WTC11 (cell line): ENCODE data around the gene SHROOM3. TPM values are rescaled to one million over a fixed set of nuclear protein-coding genes. Genes with fewer than 3 reads are reported as not detected.

Experiments
- ATAC-seq: fragments of 200-7000 bp; cut with Tn5 transposase; 2 replicates; pipeline ENCODE4 v1.10.0; 2021; ENCODE audit warnings: mild to moderate bottlenecking, moderate library complexity
- CTCF ChIA-PET: fragments of 300-600 bp; sonication (Branson Sonifier 250); formaldehyde crosslinking; loops from one replicate; lab custom pipeline; 2021; ENCODE audit warnings: antibody characterized with exemption; lab: Charles Lee
- POLR2A ChIA-PET: fragments of 350-600 bp; sonication (Branson Sonifier 250); formaldehyde crosslinking; loops from one replicate; lab custom pipeline; 2021; ENCODE audit warnings: antibody characterized with exemption; lab: Charles Lee
- DNase-seq: peaks from one replicate; pipeline ENCODE4 v3.0.0; 2021; ENCODE audit warnings: low spot score
- H3K27ac Mint-ChIP-seq: 2 replicates; pipeline ENCODE4 v1.8.0; 2021; ENCODE audit warnings: mixed read lengths
- H3K27me3 Mint-ChIP-seq: 2 replicates; pipeline ENCODE4 v1.8.0; 2021; ENCODE audit warnings: low read depth, mild to moderate bottlenecking, moderate library complexity, mixed read lengths
- H3K36me3 Mint-ChIP-seq: 2 replicates; pipeline ENCODE4 v1.8.0; 2021; ENCODE audit warnings: mixed read lengths
- H3K4me1 Mint-ChIP-seq: 2 replicates; pipeline ENCODE4 v1.8.0; 2022; ENCODE audit warnings: mixed read lengths
- H3K4me3 Mint-ChIP-seq: 2 replicates; pipeline ENCODE4 v1.8.0; 2021; ENCODE audit warnings: mild to moderate bottlenecking, moderate library complexity, mixed read lengths
- H3K9me3 Mint-ChIP-seq: 2 replicates; pipeline ENCODE4 v1.8.0; 2021; ENCODE audit warnings: mixed read lengths
- CBFB ChIP-seq: sonication (generic); formaldehyde crosslinking; IDR thresholded peaks from 2 replicates; pipeline ENCODE4 v1.8.1; 2022; ENCODE audit warnings: mild to moderate bottlenecking, low read depth, missing genetic modification reagents
- CDX4 ChIP-seq: fragments of 250-450 bp; sonication (Bioruptor Pico); IDR thresholded peaks from 2 replicates; pipeline ENCODE4 v1.9.0; 2021; ENCODE audit warnings: moderate library complexity, mild to moderate bottlenecking, inconsistent platforms, borderline replicate concordance
- FOXK1 ChIP-seq: sonication (generic); formaldehyde crosslinking; IDR thresholded peaks from 2 replicates; pipeline ENCODE4 v1.8.0; 2022; ENCODE audit warnings: mild to moderate bottlenecking, moderate library complexity, missing genetic modification reagents
- GRHL2 ChIP-seq: fragments of 250-450 bp; sonication (Bioruptor Pico); IDR thresholded peaks from 2 replicates; pipeline ENCODE4 v1.8.0; 2022; ENCODE audit warnings: mild to moderate bottlenecking, moderate library complexity; ENCODE audit not compliant: insufficient replicate concordance, severe bottlenecking
- HMGA2 ChIP-seq: fragments of 250-450 bp; sonication (Bioruptor Pico); IDR thresholded peaks from 2 replicates; pipeline ENCODE4 v1.4.0; 2021; ENCODE audit warnings: mild to moderate bottlenecking, moderate library complexity
- MAX ChIP-seq: sonication (generic); formaldehyde crosslinking; IDR thresholded peaks from 2 replicates; pipeline ENCODE4 v1.8.0; 2022; ENCODE audit warnings: mild to moderate bottlenecking, missing genetic modification reagents
- NFATC4 ChIP-seq: fragments of 250-450 bp; sonication (Bioruptor Pico); IDR thresholded peaks from 2 replicates; pipeline ENCODE4 v1.9.0; 2021; ENCODE audit warnings: mild to moderate bottlenecking
- TCF7 ChIP-seq: sonication (generic); formaldehyde crosslinking; IDR thresholded peaks from 2 replicates; pipeline ENCODE4 v1.8.0; 2022; ENCODE audit warnings: mild to moderate bottlenecking, low read depth, missing genetic modification reagents, moderate library complexity
- ZNF219 ChIP-seq: sonication (generic); formaldehyde crosslinking; IDR thresholded peaks from 2 replicates; pipeline ENCODE4 v1.8.0; 2023; ENCODE audit warnings: missing genetic modification reagents, mild to moderate bottlenecking, borderline replicate concordance
- ZNF263 ChIP-seq: sonication (generic); formaldehyde crosslinking; IDR thresholded peaks from 2 replicates; pipeline ENCODE4 v1.8.1; 2022; ENCODE audit warnings: low read depth, mild to moderate bottlenecking, moderate library complexity, missing genetic modification reagents
- ZNF416 ChIP-seq: fragments of 250-450 bp; sonication (Bioruptor Pico); IDR thresholded peaks from 2 replicates; pipeline ENCODE4 v1.9.0; 2021; ENCODE audit warnings: mild to moderate bottlenecking, inconsistent platforms
- ZNF425 ChIP-seq: fragments of 250-450 bp; sonication (Bioruptor Pico); conservative IDR thresholded peaks from 2 replicates; pipeline ENCODE4 v1.9.0; 2021; ENCODE audit warnings: mild to moderate bottlenecking
- ZNF671 ChIP-seq: fragments of 250-450 bp; sonication (Bioruptor Pico); IDR thresholded peaks from 2 replicates; pipeline ENCODE4 v1.8.0; 2021; ENCODE audit warnings: mild to moderate bottlenecking
- total RNA-seq: library from RNA; stranded (reverse); gene quantifications from 3 replicates; pipeline ENCODE4 v1.2.3, GENCODE V29; 2021
- TF ChIP-seq, protein P1 (sequence below): sonication (generic); formaldehyde crosslinking; IDR thresholded peaks from 2 replicates; pipeline ENCODE4 v1.8.0; 2022; ENCODE audit warnings: mild to moderate bottlenecking, missing genetic modification reagents
- TF ChIP-seq, protein P2 (sequence below): sonication (generic); formaldehyde crosslinking; IDR thresholded peaks from 2 replicates; pipeline ENCODE4 v1.8.0; 2022; ENCODE audit warnings: mild to moderate bottlenecking, missing genetic modification reagents
- TF ChIP-seq, protein P3 (sequence below): sonication (generic); formaldehyde crosslinking; IDR thresholded peaks from 2 replicates; pipeline ENCODE4 v1.8.1; 2023; ENCODE audit warnings: mild to moderate bottlenecking, moderate library complexity, missing genetic modification reagents
- TF ChIP-seq, protein P4 (sequence below): fragments of 250-450 bp; sonication (Bioruptor Pico); IDR thresholded peaks from 2 replicates; pipeline ENCODE4 v1.9.0; 2021; ENCODE audit warnings: mild to moderate bottlenecking

SHROOM3 gene
- total RNA-seq, 1 experiment from 2014 or later, result 71.9 TPM

DNA sequence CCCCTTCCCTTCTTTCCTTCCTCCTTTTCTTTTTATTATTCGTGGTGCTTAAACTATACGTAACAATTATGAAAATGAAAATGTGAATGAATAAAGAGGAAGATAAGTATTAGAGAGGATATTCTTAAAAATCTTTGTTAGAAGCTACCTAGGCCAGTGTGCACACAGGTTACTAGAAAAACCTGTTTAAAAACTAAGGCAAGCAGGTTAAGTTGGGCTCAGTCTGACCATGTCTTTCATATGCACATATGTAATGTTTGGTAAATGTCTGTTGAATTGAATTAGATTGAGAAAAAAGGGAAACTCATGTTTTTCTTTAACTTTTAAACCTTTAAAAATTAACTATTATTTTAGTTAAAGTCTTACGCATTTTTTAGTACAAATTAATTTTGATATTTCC lies 7.8 kb downstream of the SHROOM3 start:
- peaks cover 11% of the 10 kb centered on the region for H3K36me3 Mint-ChIP-seq
- ATAC-seq, result peak; percentile 59

GRCh38 chr4:76443376-76443775 lies 8.3 kb downstream of the SHROOM3 start:
- Mint-ChIP-seq H3K4me3 (no peak overlapping the region), H3K27me3 (no peaks in the 10 kb centered on the region; the same call in 1 of the 2 replicates), H3K4me1 (peaks cover 36% of the 10 kb centered on the region), H3K36me3 (peaks cover 9% of the 10 kb centered on the region), H3K27ac (peak overlapping the region; percentile 84; the same call in 1 of the 2 replicates), H3K9me3 (peaks cover 12% of the 10 kb centered on the region)
- DNase-seq (no peak), ATAC-seq (no peak)
- ChIA-PET CTCF (no interaction called here), POLR2A (no interaction called here)
- TF ChIP-seq ZNF671 (CRISPR knock-in tag), result no peak

More for the DNA sequence above, 7.8 kb downstream of the SHROOM3 start:
- Mint-ChIP-seq H3K27ac (peak overlapping the region; percentile 81), H3K9me3 (peaks cover 15% of the 10 kb centered on the region), H3K27me3 (no peaks in the 10 kb centered on the region), H3K4me3 (peak overlapping the region; percentile 33), H3K4me1 (peaks cover 31% of the 10 kb centered on the region)
- TF ChIP-seq, protein P1, sequence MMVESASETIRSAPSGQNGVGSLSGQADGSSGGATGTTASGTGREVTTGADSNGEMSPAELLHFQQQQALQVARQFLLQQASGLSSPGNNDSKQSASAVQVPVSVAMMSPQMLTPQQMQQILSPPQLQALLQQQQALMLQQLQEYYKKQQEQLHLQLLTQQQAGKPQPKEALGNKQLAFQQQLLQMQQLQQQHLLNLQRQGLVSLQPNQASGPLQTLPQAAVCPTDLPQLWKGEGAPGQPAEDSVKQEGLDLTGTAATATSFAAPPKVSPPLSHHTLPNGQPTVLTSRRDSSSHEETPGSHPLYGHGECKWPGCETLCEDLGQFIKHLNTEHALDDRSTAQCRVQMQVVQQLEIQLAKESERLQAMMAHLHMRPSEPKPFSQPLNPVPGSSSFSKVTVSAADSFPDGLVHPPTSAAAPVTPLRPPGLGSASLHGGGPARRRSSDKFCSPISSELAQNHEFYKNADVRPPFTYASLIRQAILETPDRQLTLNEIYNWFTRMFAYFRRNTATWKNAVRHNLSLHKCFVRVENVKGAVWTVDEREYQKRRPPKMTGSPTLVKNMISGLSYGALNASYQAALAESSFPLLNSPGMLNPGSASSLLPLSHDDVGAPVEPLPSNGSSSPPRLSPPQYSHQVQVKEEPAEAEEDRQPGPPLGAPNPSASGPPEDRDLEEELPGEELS, result no peak
- TF ChIP-seq ZNF219 (CRISPR knock-in tag), result no peak
- TF ChIP-seq CBFB (CRISPR knock-in tag), result no peak
- no peak for TF ChIP-seq FOXK1
- no peak for TF ChIP-seq ZNF263 (CRISPR knock-in tag)
- CTCF ChIA-PET, result interaction anchor here (0.9 to 1.6 kb wide), 2 partner anchors 62 to 315 kb away, joined by 3 to 6 read pairs; no protein-coding TSS in a partner anchor
- POLR2A ChIA-PET, result interaction anchor here (0.6 kb wide), 1 partner anchor 203 kb away, joined by 3 read pairs; no protein-coding TSS in a partner anchor
- DNase-seq, result no peak

DNA sequence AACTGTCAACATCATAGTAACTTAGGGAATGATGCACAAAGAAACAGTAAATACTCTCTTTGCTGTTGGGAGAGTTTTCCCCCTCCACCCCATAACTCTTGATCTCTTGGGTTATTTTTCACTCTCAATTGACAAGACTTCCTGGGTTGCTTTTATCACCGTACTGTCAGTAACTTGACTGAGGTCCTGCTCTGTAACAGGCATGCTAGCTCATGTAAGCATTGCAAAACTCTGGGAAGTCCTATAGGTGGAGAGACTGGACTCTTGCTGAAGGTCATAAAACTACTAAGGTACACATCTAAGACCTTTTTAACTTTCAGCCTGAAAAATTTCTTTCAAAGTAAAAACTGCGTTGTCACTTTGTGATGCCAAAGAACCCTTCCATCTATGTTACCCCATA lies 10.9 kb downstream of the SHROOM3 start:
- H3K27ac Mint-ChIP-seq, result no peak overlapping the region
- no peak overlapping the region for H3K4me3 Mint-ChIP-seq
- peaks cover 53% of the 10 kb centered on the region for H3K4me1 Mint-ChIP-seq
- DNase-seq, result no peak
- H3K36me3 Mint-ChIP-seq, result no peaks in the 10 kb centered on the region
- ChIA-PET POLR2A (no interaction called here), CTCF (no interaction called here)
- ATAC-seq, result no peak
- H3K9me3 Mint-ChIP-seq, result no peaks in the 10 kb centered on the region
- no peaks in the 10 kb centered on the region; the same call in 1 of the 2 replicates for H3K27me3 Mint-ChIP-seq
- no peak for TF ChIP-seq ZNF416 (CRISPR knock-in tag)
- TF ChIP-seq MAX (CRISPR knock-in tag), result no peak
- TF ChIP-seq, protein P1, result no peak
- TF ChIP-seq HMGA2 (CRISPR knock-in tag), result no peak
- TF ChIP-seq, protein P2, sequence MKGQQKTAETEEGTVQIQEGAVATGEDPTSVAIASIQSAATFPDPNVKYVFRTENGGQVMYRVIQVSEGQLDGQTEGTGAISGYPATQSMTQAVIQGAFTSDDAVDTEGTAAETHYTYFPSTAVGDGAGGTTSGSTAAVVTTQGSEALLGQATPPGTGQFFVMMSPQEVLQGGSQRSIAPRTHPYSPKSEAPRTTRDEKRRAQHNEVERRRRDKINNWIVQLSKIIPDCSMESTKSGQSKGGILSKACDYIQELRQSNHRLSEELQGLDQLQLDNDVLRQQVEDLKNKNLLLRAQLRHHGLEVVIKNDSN, result no peak
- no peak for TF ChIP-seq NFATC4 (CRISPR knock-in tag)
- no peak for TF ChIP-seq ZNF425 (CRISPR knock-in tag)
- no peak for TF ChIP-seq CDX4 (CRISPR knock-in tag)
- TF ChIP-seq GRHL2 (CRISPR knock-in tag), result no peak
- TF ChIP-seq, protein P3, sequence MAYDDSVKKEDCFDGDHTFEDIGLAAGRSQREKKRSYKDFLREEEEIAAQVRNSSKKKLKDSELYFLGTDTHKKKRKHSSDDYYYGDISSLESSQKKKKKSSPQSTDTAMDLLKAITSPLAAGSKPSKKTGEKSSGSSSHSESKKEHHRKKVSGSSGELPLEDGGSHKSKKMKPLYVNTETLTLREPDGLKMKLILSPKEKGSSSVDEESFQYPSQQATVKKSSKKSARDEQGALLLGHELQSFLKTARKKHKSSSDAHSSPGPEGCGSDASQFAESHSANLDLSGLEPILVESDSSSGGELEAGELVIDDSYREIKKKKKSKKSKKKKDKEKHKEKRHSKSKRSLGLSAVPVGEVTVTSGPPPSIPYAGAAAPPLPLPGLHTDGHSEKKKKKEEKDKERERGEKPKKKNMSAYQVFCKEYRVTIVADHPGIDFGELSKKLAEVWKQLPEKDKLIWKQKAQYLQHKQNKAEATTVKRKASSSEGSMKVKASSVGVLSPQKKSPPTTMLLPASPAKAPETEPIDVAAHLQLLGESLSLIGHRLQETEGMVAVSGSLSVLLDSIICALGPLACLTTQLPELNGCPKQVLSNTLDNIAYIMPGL (CRISPR knock-in tag), result no peak
- TF ChIP-seq TCF7 (CRISPR knock-in tag), result no peak
- TF ChIP-seq, protein P4, sequence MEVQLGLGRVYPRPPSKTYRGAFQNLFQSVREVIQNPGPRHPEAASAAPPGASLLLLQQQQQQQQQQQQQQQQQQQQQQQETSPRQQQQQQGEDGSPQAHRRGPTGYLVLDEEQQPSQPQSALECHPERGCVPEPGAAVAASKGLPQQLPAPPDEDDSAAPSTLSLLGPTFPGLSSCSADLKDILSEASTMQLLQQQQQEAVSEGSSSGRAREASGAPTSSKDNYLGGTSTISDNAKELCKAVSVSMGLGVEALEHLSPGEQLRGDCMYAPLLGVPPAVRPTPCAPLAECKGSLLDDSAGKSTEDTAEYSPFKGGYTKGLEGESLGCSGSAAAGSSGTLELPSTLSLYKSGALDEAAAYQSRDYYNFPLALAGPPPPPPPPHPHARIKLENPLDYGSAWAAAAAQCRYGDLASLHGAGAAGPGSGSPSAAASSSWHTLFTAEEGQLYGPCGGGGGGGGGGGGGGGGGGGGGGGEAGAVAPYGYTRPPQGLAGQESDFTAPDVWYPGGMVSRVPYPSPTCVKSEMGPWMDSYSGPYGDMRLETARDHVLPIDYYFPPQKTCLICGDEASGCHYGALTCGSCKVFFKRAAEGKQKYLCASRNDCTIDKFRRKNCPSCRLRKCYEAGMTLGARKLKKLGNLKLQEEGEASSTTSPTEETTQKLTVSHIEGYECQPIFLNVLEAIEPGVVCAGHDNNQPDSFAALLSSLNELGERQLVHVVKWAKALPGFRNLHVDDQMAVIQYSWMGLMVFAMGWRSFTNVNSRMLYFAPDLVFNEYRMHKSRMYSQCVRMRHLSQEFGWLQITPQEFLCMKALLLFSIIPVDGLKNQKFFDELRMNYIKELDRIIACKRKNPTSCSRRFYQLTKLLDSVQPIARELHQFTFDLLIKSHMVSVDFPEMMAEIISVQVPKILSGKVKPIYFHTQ (CRISPR knock-in tag), result no peak
